H9 (cell line): ENCODE data around the gene MARVELD2. TPM values are rescaled to one million over a fixed set of nuclear protein-coding genes. Genes with fewer than 3 reads are reported as not detected.

ENCODE experiments used
- DNase-seq: peaks from one replicate; pipeline ENCODE4 v3.0.0-alpha.2; 2017
- H2AFZ ChIP-seq: one replicate; pipeline ENCODE4 v1.6.1; 2013; ENCODE audit warnings: mild to moderate bottlenecking, low read length, control low read depth, moderate library complexity
- H2AK5ac ChIP-seq: 2 replicates; pipeline ENCODE4 v1.6.1; 2013; ENCODE audit warnings: low read length, control low read depth, mixed read lengths; ENCODE audit not compliant: insufficient read length
- H2BK120ac ChIP-seq: one replicate; pipeline ENCODE4 v1.6.1; 2013; ENCODE audit warnings: low read depth, mild to moderate bottlenecking, low read length, control low read depth, inconsistent platforms; ENCODE audit not compliant: poor library complexity, severe bottlenecking
- H2BK12ac ChIP-seq: 2 replicates; pipeline ENCODE4 v1.6.1; 2013; ENCODE audit warnings: low read length, control low read depth, mixed read lengths, low read depth; ENCODE audit not compliant: insufficient read length
- H2BK15ac ChIP-seq: 2 replicates; pipeline ENCODE4 v1.6.1; 2013; ENCODE audit warnings: low read depth, low read length, control low read depth
- H2BK20ac ChIP-seq: one replicate; pipeline ENCODE4 v1.6.1; 2013; ENCODE audit warnings: low read depth, mild to moderate bottlenecking, low read length, control low read depth, inconsistent platforms; ENCODE audit not compliant: poor library complexity, severe bottlenecking
- H2BK5ac ChIP-seq: 2 replicates; pipeline ENCODE4 v1.6.1; 2013; ENCODE audit warnings: low read length, control low read depth, mixed read lengths; ENCODE audit not compliant: insufficient read length
- H3K14ac ChIP-seq: 2 replicates; pipeline ENCODE4 v1.6.1; 2013; ENCODE audit warnings: low read length, control low read depth; ENCODE audit not compliant: insufficient read depth
- H3K18ac ChIP-seq: 2 replicates; pipeline ENCODE4 v1.6.1; 2013; ENCODE audit warnings: low read depth, mild to moderate bottlenecking, mixed read lengths, low read length, control low read depth; ENCODE audit not compliant: insufficient read length
- H3K23ac ChIP-seq: 2 replicates; pipeline ENCODE4 v1.6.1; 2013; ENCODE audit warnings: low read length, control low read depth, mixed read lengths, low read depth; ENCODE audit not compliant: insufficient read length
- H3K23me2 ChIP-seq: 2 replicates; pipeline ENCODE4 v1.6.1; 2013; ENCODE audit warnings: low read depth, mild to moderate bottlenecking, mixed read lengths, low read length, control low read depth; ENCODE audit not compliant: insufficient read length, poor library complexity, severe bottlenecking
- H3K27ac ChIP-seq: 2 replicates; pipeline ENCODE4 v1.5.1; 2013; ENCODE audit warnings: low read length, control low read depth, mixed read lengths, low read depth; ENCODE audit not compliant: insufficient read length
- H3K27me3 ChIP-seq: 2 replicates; pipeline ENCODE4 v1.6.1; 2013; ENCODE audit warnings: low read length, control low read depth, inconsistent platforms; ENCODE audit not compliant: insufficient read depth
- H3K4ac ChIP-seq: 2 replicates; pipeline ENCODE4 v1.6.1; 2013; ENCODE audit warnings: low read depth, mild to moderate bottlenecking, control low read depth, inconsistent platforms, low read length, moderate library complexity
- H3K4me1 ChIP-seq: 2 replicates; pipeline ENCODE4 v1.6.1; 2013; ENCODE audit warnings: low read length, control low read depth, inconsistent platforms; ENCODE audit not compliant: insufficient read depth
- H3K4me2 ChIP-seq: 2 replicates; pipeline ENCODE4 v1.6.1; 2013; ENCODE audit warnings: low read length, control low read depth, mixed read lengths; ENCODE audit not compliant: insufficient read length, insufficient read depth
- H3K56ac ChIP-seq: 2 replicates; pipeline ENCODE4 v1.6.1; 2013; ENCODE audit warnings: low read depth, mild to moderate bottlenecking, mixed read lengths, low read length, control low read depth; ENCODE audit not compliant: insufficient read length
- H3K79me1 ChIP-seq: 2 replicates; pipeline ENCODE4 v1.6.1; 2013; ENCODE audit warnings: low read depth, mild to moderate bottlenecking, moderate library complexity, low read length, control low read depth, inconsistent platforms; ENCODE audit not compliant: insufficient read depth, poor library complexity, severe bottlenecking
- H3K79me2 ChIP-seq: 2 replicates; pipeline ENCODE4 v1.6.1; 2013; ENCODE audit warnings: low read length, control low read depth, inconsistent platforms; ENCODE audit not compliant: insufficient read depth
- H3K9ac ChIP-seq: 2 replicates; pipeline ENCODE4 v1.6.1; 2013; ENCODE audit warnings: low read length, control low read depth, mixed read lengths; ENCODE audit not compliant: insufficient read length; ENCODE audit errors: extremely low read depth
- H3K9me3 ChIP-seq: one replicate; pipeline ENCODE4 v1.6.1; 2013; ENCODE audit warnings: low read depth, low read length, inconsistent platforms; ENCODE audit not compliant: control insufficient read depth
- H3T11ph ChIP-seq: one replicate; pipeline ENCODE4 v1.6.1; 2013; ENCODE audit warnings: mild to moderate bottlenecking, low read length, control low read depth, inconsistent platforms
- H4K20me1 ChIP-seq: one replicate; pipeline ENCODE4 v1.6.1; 2013; ENCODE audit not compliant: control insufficient read depth, insufficient read length, insufficient read depth
- H4K5ac ChIP-seq: 2 replicates; pipeline ENCODE4 v1.6.1; 2013; ENCODE audit warnings: low read depth, mild to moderate bottlenecking, mixed read lengths, low read length, control low read depth; ENCODE audit not compliant: insufficient read length
- H4K8ac ChIP-seq: replicated peaks from 2 replicates; pipeline ENCODE4 v1.6.1; 2013; ENCODE audit warnings: low read length, control low read depth, mixed read lengths, low read depth; ENCODE audit not compliant: insufficient read length
- H4K91ac ChIP-seq: 2 replicates; pipeline ENCODE4 v1.6.1; 2013; ENCODE audit warnings: low read depth, mild to moderate bottlenecking, moderate library complexity, mixed read lengths, low read length, control low read depth; ENCODE audit not compliant: insufficient read length
- H3K27ac Mint-ChIP-seq, 3 experiments: 2 replicates in 2 of 3; 3 replicates in 1 of 3; pipeline ENCODE4 v1.8.0; 2020 to 2021; ENCODE audit warnings: mixed read lengths in 3 of 3, mild to moderate bottlenecking in 1 of 3, moderate library complexity in 1 of 3
- H3K27me3 Mint-ChIP-seq: 2 replicates; pipeline ENCODE4 v1.8.0; 2021; ENCODE audit warnings: low read depth, mild to moderate bottlenecking, moderate library complexity, mixed read lengths
- H3K36me3 Mint-ChIP-seq, 3 experiments: 2 replicates in 2 of 3; 3 replicates in 1 of 3; pipeline ENCODE4 v1.8.0; 2020 to 2021; ENCODE audit warnings: low read depth in 3 of 3, mixed read lengths in 3 of 3; ENCODE audit not compliant: insufficient read depth in 1 of 3
- H3K4me1 Mint-ChIP-seq, 2 experiments: 2 replicates each; pipeline ENCODE4 v1.8.0; 2020; ENCODE audit warnings: mixed read lengths in 2 of 2
- H3K4me3 Mint-ChIP-seq, 2 experiments: 2 replicates in 1 of 2; 3 replicates in 1 of 2; pipeline ENCODE4 v1.8.0; 2020 to 2021; ENCODE audit warnings: mild to moderate bottlenecking in 2 of 2, mixed read lengths in 2 of 2, moderate library complexity in 1 of 2
- H3K9me3 Mint-ChIP-seq, 2 experiments: 2 replicates in 1 of 2; 3 replicates in 1 of 2; pipeline ENCODE4 v1.8.0; 2020; ENCODE audit warnings: mild to moderate bottlenecking in 2 of 2, mixed read lengths in 2 of 2, moderate library complexity in 1 of 2
- WGBS: extraction: QIAGEN DNeasy Blood & Tissue Kit; methylation state at CpG from one replicate; pipeline ENCODE4 v1.1.7; 2013; ENCODE audit warnings: missing lambda C conversion rate, low lambda C conversion rate, mixed read lengths; ENCODE audit not compliant: insufficient read length; ENCODE audit errors: extremely low coverage; 5-methylcytosine and 5-hydroxymethylcytosine counted together
- long read RNA-seq: library from polyadenylated mRNA; unstranded; transcript quantifications from one replicate; pipeline ENCODE4 v2.0.0, GENCODE V29; 2020
- total RNA-seq: library from RNA; stranded (reverse); gene quantifications from 2 replicates; pipeline ENCODE4 v1.2.1, GENCODE V29; 2021
- TF ChIP-seq, protein P1 (sequence below): fragments of 200-600 bp; sonication (generic); conservative IDR thresholded peaks from 3 replicates; pipeline ENCODE4 v1.8.0; 2021; ENCODE audit warnings: antibody characterized with exemption, mild to moderate bottlenecking

The MARVELD2 gene
- 29.5 and 30.3 TPM in 2 replicates for total RNA-seq
- long read RNA-seq, transcript MARVELD2-205 (6 exons, 1,908 nt) = major isoform, 18 of 83 reads
- long read RNA-seq, transcript MARVELD2-201 (7 exons, 2,153 nt) = minor isoform, 14 of 83 reads
- long read RNA-seq, partial matches to known transcripts = 40 of 83 reads
- long read RNA-seq, other reads (novel, unspliced or antisense) = 11 of 83 reads

DNA sequence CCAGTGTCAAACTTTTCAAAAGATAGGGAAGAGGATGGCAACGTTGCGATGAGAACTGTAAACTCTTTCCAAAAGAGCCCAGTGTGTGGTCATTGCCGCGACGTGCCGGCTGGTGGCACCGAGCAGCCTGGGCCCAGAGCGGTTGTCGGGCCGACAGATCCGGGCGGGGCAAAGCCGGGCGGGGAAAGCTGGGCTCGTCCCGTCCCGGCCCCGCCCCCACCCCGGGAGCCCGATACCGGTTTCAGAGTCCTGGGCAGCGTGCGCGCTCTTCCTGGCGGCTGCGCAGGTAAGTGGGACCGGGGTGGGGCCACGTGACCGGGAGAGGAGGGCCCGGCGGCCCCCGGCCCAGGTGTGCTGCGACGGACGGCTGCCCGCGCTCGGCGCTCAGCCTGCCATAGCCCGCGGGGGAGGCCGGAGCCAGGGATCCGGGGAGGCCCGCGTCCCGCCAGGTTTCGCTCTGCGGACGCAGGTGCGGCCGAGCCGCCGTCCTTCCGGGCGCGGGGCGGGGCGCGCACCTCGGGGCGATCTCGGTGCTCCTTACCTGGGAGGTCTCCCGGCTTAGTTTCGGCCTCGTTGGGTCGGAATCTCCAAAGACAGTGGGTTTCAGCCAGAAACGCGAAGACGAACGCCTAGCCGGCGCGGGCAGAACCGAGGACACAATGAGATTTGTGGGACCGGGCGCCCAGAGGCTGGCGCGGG is at the start of gene MARVELD2:
Gene MARVELD2, plus strand, starts transcription at position 232 of the 699 bp plus-strand sequence. CDS start 4,270 bp downstream, outside the sequence.
- H3K79me2 ChIP-seq = no peaks in the 10 kb centered on the region
- DNase-seq = peak; percentile 94
- H2AK5ac ChIP-seq = no peak within 1 kb of the TSS
- H3K56ac ChIP-seq = no peak within 1 kb of the TSS
- H2BK5ac ChIP-seq = no peak within 1 kb of the TSS
- peaks cover 2% of the 10 kb centered on the region; the same call in 1 of the 2 replicates for H3K4me1 ChIP-seq
- Mint-ChIP-seq H3K27ac (peak within 1 kb of the TSS; percentile 74 to 97 (median 93); a peak in 5 of 7 replicates), H3K4me1 (peaks cover 16 to 17% of the 10 kb centered on the region in 2 experiments), H3K4me3 (peak within 1 kb of the TSS; percentile 89 to 95), H3K36me3 (peaks cover 16 to 41% (median 33%) of the 10 kb centered on the region in 3 experiments), H3K27me3 (no peaks in the 10 kb centered on the region), H3K9me3 (no peaks in the 10 kb centered on the region)
- no peaks in the 10 kb centered on the region for H3K9me3 ChIP-seq
- no peak within 1 kb of the TSS for H2BK120ac ChIP-seq
- H4K91ac ChIP-seq = no peak within 1 kb of the TSS
- H3K79me1 ChIP-seq = no peaks in the 10 kb centered on the region
- peaks cover 3% of the 10 kb centered on the region for H3K23me2 ChIP-seq
- no peak within 1 kb of the TSS for H3T11ph ChIP-seq
- H3K4ac ChIP-seq = no peak within 1 kb of the TSS
- peak within 1 kb of the TSS; percentile 63 for H3K27ac ChIP-seq
- no CpG with 5 or more reads among the region's 78 CpGs for WGBS
- H3K9ac ChIP-seq = peak within 1 kb of the TSS; percentile 91
- H2BK20ac ChIP-seq = no peak within 1 kb of the TSS
- H2BK12ac ChIP-seq = no peak within 1 kb of the TSS
- H4K5ac ChIP-seq = no peak within 1 kb of the TSS
- H3K18ac ChIP-seq = peak within 1 kb of the TSS; percentile 93
- H2BK15ac ChIP-seq = no peak within 1 kb of the TSS; the same call in 1 of the 2 replicates
- H2AFZ ChIP-seq = no peak within 1 kb of the TSS
- H3K4me2 ChIP-seq = peak within 1 kb of the TSS; percentile 69
- peak within 1 kb of the TSS; percentile 95 for H3K14ac ChIP-seq
- TF ChIP-seq, protein P1, sequence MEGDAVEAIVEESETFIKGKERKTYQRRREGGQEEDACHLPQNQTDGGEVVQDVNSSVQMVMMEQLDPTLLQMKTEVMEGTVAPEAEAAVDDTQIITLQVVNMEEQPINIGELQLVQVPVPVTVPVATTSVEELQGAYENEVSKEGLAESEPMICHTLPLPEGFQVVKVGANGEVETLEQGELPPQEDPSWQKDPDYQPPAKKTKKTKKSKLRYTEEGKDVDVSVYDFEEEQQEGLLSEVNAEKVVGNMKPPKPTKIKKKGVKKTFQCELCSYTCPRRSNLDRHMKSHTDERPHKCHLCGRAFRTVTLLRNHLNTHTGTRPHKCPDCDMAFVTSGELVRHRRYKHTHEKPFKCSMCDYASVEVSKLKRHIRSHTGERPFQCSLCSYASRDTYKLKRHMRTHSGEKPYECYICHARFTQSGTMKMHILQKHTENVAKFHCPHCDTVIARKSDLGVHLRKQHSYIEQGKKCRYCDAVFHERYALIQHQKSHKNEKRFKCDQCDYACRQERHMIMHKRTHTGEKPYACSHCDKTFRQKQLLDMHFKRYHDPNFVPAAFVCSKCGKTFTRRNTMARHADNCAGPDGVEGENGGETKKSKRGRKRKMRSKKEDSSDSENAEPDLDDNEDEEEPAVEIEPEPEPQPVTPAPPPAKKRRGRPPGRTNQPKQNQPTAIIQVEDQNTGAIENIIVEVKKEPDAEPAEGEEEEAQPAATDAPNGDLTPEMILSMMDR = peak; percentile 54; the same call in 2 of the 3 replicates
- H4K8ac ChIP-seq = no peak within 1 kb of the TSS
- H3K27me3 ChIP-seq = no peaks in the 10 kb centered on the region
- no peaks in the 10 kb centered on the region for H4K20me1 ChIP-seq
- H3K23ac ChIP-seq = no peak within 1 kb of the TSS
